ENCODE measurements around the gene ABCA5.

DNA sequence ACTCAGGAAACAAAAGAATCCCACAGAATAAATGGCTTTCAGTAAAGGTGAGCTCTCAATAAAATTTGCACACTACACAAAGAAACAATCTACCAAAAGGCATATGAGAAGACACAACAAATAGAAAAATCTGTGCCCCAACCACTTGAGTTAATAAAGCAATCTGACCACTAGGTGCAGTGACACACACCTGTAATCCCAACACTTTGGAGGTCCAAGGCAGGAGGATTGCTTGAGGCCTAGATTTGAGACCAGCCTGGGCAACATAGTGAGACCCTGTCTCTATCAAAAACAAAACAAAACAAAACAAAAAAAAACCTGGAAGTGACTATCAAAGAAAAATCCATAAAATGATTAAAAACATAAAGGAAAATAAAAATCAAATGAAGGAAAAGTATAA, 9.6 kb upstream of the ABCA5 start:
- TF ChIP-seq, protein P1, sequence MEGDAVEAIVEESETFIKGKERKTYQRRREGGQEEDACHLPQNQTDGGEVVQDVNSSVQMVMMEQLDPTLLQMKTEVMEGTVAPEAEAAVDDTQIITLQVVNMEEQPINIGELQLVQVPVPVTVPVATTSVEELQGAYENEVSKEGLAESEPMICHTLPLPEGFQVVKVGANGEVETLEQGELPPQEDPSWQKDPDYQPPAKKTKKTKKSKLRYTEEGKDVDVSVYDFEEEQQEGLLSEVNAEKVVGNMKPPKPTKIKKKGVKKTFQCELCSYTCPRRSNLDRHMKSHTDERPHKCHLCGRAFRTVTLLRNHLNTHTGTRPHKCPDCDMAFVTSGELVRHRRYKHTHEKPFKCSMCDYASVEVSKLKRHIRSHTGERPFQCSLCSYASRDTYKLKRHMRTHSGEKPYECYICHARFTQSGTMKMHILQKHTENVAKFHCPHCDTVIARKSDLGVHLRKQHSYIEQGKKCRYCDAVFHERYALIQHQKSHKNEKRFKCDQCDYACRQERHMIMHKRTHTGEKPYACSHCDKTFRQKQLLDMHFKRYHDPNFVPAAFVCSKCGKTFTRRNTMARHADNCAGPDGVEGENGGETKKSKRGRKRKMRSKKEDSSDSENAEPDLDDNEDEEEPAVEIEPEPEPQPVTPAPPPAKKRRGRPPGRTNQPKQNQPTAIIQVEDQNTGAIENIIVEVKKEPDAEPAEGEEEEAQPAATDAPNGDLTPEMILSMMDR (IDR thresholded peaks at IDR 0.05), result no peak
- TF ChIP-seq, protein P2, sequence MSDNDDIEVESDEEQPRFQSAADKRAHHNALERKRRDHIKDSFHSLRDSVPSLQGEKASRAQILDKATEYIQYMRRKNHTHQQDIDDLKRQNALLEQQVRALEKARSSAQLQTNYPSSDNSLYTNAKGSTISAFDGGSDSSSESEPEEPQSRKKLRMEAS (IDR thresholded peaks at IDR 0.05; ENCODE audit: low read depth), result no peak
- TF ChIP-seq, protein P3, sequence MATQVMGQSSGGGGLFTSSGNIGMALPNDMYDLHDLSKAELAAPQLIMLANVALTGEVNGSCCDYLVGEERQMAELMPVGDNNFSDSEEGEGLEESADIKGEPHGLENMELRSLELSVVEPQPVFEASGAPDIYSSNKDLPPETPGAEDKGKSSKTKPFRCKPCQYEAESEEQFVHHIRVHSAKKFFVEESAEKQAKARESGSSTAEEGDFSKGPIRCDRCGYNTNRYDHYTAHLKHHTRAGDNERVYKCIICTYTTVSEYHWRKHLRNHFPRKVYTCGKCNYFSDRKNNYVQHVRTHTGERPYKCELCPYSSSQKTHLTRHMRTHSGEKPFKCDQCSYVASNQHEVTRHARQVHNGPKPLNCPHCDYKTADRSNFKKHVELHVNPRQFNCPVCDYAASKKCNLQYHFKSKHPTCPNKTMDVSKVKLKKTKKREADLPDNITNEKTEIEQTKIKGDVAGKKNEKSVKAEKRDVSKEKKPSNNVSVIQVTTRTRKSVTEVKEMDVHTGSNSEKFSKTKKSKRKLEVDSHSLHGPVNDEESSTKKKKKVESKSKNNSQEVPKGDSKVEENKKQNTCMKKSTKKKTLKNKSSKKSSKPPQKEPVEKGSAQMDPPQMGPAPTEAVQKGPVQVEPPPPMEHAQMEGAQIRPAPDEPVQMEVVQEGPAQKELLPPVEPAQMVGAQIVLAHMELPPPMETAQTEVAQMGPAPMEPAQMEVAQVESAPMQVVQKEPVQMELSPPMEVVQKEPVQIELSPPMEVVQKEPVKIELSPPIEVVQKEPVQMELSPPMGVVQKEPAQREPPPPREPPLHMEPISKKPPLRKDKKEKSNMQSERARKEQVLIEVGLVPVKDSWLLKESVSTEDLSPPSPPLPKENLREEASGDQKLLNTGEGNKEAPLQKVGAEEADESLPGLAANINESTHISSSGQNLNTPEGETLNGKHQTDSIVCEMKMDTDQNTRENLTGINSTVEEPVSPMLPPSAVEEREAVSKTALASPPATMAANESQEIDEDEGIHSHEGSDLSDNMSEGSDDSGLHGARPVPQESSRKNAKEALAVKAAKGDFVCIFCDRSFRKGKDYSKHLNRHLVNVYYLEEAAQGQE (IDR thresholded peaks at IDR 0.05; ENCODE audit: low read depth, low read length), result no peak
- TF ChIP-seq EP300 (IDR thresholded peaks at IDR 0.05; ENCODE audit: borderline replicate concordance in 1 of 2, low read depth in 1 of 2, low read length in 1 of 2), result no peak
- no peak for TF ChIP-seq TEAD4 (IDR thresholded peaks at IDR 0.05; ENCODE audit: borderline replicate concordance, insufficient read depth)
- TF ChIP-seq, protein P4, sequence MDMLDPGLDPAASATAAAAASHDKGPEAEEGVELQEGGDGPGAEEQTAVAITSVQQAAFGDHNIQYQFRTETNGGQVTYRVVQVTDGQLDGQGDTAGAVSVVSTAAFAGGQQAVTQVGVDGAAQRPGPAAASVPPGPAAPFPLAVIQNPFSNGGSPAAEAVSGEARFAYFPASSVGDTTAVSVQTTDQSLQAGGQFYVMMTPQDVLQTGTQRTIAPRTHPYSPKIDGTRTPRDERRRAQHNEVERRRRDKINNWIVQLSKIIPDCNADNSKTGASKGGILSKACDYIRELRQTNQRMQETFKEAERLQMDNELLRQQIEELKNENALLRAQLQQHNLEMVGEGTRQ (IDR thresholded peaks at IDR 0.05; ENCODE audit: borderline replicate concordance, low read depth, low read length), result no peak
- no peak for TF ChIP-seq RAD21 (IDR thresholded peaks at IDR 0.05; ENCODE audit: low read length)
- TF ChIP-seq TAF1 (IDR thresholded peaks at IDR 0.05; ENCODE audit: borderline replicate concordance, low read depth, low read length), result no peak
- no peak for TF ChIP-seq TCF12 (IDR thresholded peaks at IDR 0.05)
- no peak for TF ChIP-seq RFX5 (IDR thresholded peaks at IDR 0.05; ENCODE audit: low read length)
- TF ChIP-seq NFIC (IDR thresholded peaks at IDR 0.05; ENCODE audit: borderline replicate concordance), result no peak
- no peak for TF ChIP-seq EZH2phosphoT487 (IDR thresholded peaks at IDR 0.05; ENCODE audit: borderline replicate concordance, low read depth)

Measured in SK-N-SH (cell line).